HG03066 (cell line): Measurements from ENCODE around the gene SYT1.
"Not testable (repeated sequence)": the region's sequence is repeated elsewhere in the genome, so short reads cannot be mapped to it uniquely, and the experiment has no call there.

Experiments used
- ATAC-seq: cut with Tn5 transposase; IDR thresholded peaks from one replicate; pipeline ENCODE4 v1.9.1; 2021; ENCODE audit warnings: low read depth; ENCODE audit not compliant: unreplicated experiment

SYT1 gene

GRCh38 chr12:79199166-79199565, 334.6 kb downstream of the SYT1 start:
- ATAC-seq: no peak

- ATAC-seq: no peak
Measured at GRCh38 chr12:79200176-79200575, 335.6 kb downstream of the SYT1 start.

DNA sequence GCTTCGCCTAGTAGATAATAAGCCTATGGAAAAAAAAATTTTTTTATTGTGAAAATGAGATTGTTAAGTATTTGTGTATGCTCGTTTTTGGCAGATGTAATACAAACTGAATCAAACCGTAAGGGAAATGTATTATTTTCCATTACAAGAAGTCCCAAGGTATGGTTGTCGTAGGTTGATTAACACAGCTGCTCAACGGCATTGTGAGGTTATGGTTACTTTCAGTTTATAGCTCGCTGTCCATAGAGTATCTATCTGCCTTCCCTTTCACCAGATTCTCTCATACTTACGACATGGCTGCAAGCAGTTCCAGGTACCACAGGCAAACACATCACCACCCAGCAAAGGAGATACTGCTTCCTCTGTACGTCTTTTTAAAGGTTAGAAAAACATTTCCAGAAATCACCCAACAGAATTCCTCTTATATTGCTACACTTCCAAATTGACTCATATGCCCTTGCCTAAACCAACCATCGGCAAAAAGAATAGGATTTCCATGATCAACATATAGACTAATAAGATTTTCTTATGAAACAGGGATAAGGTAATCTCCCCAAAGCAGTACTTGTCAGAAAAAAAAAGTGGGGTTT, 338.6 kb downstream of the SYT1 start:
- no peak for ATAC-seq

GRCh38 chr12:79206871-79207270, 342.3 kb downstream of the SYT1 start:
- ATAC-seq: no peak

- ATAC-seq: not testable (repeated sequence)
Measured at GRCh38 chr12:79210403-79210802, 345.8 kb downstream of the SYT1 start.

- no peak for ATAC-seq
Measured at GRCh38 chr12:79217306-79217705, 352.7 kb downstream of the SYT1 start.

- ATAC-seq: no peak
Measured at GRCh38 chr12:79223210-79223609, 358.6 kb downstream of the SYT1 start.

GRCh38 chr12:79223761-79224160, 359.2 kb downstream of the SYT1 start:
- no peak for ATAC-seq

DNA sequence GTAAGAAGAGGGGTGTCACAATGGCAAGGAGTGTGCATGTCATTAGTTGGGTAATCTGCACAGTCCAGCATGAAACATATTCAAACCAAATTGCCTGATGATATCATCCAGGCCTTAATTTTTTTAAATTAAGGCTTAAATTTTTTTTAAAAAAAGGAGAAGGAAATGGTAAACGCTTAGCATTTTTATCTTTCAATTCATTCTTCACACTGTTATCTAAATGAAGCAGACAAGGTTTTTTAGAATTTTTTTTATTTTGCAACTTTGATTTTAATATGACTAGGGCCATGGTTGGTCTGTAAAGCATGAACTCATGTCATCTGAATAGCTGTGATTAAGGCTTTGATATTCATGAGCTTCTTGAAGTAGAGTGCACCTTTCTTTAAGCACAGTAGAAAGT, 362.5 kb downstream of the SYT1 start:
- no peak for ATAC-seq

- ATAC-seq: no peak
Measured at GRCh38 chr12:79227646-79228045, 363.1 kb downstream of the SYT1 start.

DNA sequence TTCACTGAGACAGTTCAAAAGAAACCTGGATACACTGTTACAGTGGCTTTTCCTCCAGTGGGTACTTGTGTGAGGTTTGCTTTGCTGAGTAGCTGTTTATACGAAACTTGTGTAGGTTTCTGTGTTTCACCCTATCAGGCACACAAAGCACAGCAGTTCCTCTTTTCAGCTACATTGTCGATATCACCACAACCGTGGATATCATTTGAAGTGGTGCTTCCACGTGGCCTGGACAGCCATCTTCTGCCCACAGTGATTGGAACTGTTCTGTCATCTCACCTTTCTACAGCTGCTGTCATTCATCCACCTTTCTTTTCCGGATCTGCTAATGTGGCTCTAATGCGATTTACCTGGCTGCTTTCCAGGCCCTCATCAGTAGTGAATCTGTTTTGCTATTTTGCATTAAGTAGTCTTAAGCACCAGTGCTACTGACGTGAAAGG, 368.8 kb downstream of the SYT1 start:
- peak; percentile 80 for ATAC-seq

DNA sequence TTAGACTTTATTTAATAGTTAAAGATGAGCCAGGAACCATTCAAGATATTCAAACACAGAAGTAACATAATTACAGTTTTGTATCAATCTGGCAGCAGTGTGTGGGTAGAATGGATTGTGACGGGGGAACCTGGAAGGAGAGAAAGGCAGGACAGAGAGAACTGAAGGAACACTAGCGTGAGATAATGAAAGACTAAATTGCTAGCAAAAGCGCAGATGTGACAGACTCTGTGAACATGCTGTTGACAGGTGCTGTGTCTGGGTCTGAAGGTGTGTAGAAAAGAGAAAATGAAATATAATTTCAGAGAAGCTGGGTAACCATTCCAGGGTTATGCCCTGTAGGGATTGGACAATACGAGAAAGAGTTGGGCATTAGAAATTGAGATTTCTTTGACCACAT, 372.3 kb downstream of the SYT1 start:
- ATAC-seq: no peak

- ATAC-seq: no peak
Measured at GRCh38 chr12:79238246-79238645, 373.7 kb downstream of the SYT1 start.

DNA sequence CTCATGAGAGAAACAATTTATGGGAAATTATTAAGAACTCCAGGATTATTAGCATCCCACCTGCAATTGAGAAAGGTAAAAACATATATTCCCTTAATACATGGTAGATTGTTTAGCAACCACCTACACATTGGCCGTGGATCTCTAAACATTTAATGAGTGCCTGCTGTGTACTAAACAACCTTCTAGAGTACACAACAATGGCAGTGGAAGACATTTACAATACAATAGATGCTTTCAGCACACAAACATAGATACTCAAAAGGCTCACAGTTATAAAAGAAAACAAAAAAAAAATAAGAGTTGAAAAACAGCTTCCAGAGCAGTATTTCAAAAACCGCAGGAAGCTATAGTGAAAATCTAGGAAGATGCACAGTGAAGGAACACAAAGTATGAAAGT, 382.9 kb downstream of the SYT1 start:
- ATAC-seq: no peak

GRCh38 chr12:79250186-79250585, 385.6 kb downstream of the SYT1 start:
- no peak for ATAC-seq

DNA sequence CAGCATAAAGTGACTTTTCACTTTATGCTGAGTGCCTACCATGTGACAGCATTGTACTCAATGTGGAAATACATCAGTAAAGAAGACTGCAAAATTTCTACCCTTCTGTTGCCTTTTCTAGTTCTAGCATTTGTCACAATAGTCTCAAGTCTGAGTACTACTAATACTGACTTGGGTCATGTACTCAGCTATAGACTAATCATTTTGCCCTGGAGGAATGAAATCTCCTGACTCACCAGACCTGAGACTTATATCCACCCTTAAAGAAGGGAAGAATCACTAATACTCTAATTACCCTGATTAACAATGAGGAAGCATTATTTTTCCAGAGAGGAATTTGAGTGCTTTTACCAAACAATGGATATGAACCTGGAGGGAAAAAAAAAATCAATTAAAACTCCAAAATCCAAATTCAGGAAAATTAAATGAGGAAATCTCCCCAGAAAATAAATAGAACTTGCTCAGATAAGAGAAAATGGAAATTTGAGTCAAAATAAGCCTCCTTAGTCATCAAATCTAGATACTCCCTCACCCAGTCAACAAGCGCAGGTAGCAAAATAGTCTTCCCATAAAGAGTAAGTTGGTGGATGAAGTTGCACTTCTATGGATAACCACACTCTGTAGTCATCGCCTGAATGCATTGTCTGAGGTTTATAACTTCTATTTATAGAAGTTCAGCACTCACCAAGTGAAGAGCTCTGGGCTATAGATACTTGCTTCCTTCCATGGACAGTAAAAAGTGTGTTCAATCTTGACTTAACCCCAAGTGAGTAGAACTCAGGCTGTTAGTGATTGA, 386.6 kb downstream of the SYT1 start:
- no peak for ATAC-seq

- ATAC-seq: no peak
Measured at GRCh38 chr12:79252358-79253075, 387.9 kb downstream of the SYT1 start.

DNA sequence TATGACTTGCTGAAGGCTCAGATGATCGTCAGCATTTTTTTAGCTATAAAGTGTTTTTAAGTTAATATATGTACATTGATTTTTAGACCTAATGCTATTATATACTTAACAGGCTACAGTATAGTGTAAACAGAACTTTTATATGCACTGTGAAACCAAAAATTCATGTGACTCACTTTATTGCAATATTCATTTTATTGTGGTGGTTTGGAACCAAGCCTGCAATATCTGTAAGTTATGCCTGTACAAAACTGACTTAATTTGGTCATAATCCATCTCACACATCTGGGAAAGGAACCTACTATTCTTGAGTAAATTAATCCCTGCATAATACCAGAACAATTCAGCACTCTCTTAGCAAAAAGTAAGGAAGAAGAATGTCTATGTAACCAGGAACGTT, 390.7 kb downstream of the SYT1 start:
- no peak for ATAC-seq

GRCh38 chr12:79260923-79261322, 396.3 kb downstream of the SYT1 start:
- no peak for ATAC-seq

- no peak for ATAC-seq
Measured at GRCh38 chr12:79262938-79263337, 398.4 kb downstream of the SYT1 start.

- no peak for ATAC-seq
Measured at GRCh38 chr12:79266343-79267144, 402.0 kb downstream of the SYT1 start.
